ENCODE measurements around the gene TCEA2. TPM values are rescaled to one million over a fixed set of nuclear protein-coding genes. Genes with fewer than 3 reads are reported as not detected.

Gene TCEA2
- total and polyA plus RNA-seq, 9 of the 15 experiments (the other 6 are each of a cell fraction or from before 2014, with no cell fraction given) = 1.4 to 28.7 (median 5.4) TPM

- Histone ChIP-seq H3K4me3 (no peak overlapping the region), H3K27me3 (ENCODE audit: control insufficient read depth in 2 of 2, insufficient read depth in 2 of 2, low read length in 2 of 2) (no peaks in the 10 kb centered on the region), H3K4me2 (ENCODE audit: insufficient read depth, low read length) (no peak overlapping the region), H4K20me1 (replicated peaks; ENCODE audit: control insufficient read depth, insufficient read depth, low read length) (peaks cover 3% of the 10 kb centered on the region; the same call in 1 of the 2 replicates), H3K9me3 (replicated peaks; ENCODE audit: control insufficient read depth, insufficient read depth, low read depth, low read length) (no peaks in the 10 kb centered on the region), H3K79me2 (ENCODE audit: control insufficient read depth, insufficient read depth, low read length) (no peaks in the 10 kb centered on the region), H3K9me1 (ENCODE audit: control insufficient read depth, insufficient read depth, low read length) (no peaks in the 10 kb centered on the region), H2AFZ (ENCODE audit: low read depth, low read length) (no peak overlapping the region), H3K4me1 (replicated peaks in 1 of 2; ENCODE audit: control insufficient read depth in 2 of 2, insufficient read depth in 2 of 2, low read length in 2 of 2) (peaks cover 0 to 7% of the 10 kb centered on the region in 2 experiments; a peak in 1 of 5 replicates), H3K36me3 (ENCODE audit: control insufficient read depth, insufficient read depth, low read length) (peaks cover 89% of the 10 kb centered on the region; the same call in 2 of the 3 replicates), H3K9ac (ENCODE audit: insufficient read depth in 1 of 2, low read depth in 2 of 2, low read length in 2 of 2) (no peak overlapping the region), H3K27ac (ENCODE audit: extremely low read depth, low read depth, low read length) (no peak overlapping the region)
- intact Hi-C loops (cut with micrococcal nuclease) (no loop called here), in situ Hi-C loops (cut with MboI) (no loop called here)
- BruUV-seq (replicated peaks) = no TSS peak
- POLR2A ChIA-PET = no interaction called here
- CTCF ChIA-PET (ENCODE audit: low intra/inter-chr PET ratio) = no interaction called here
- FAIRE-seq (no peak), ATAC-seq (no peak), DNase-seq (ENCODE audit: extremely low read depth in 1 of 4, low spot score in 3 of 4) (no peak)
- WGBS (ENCODE audit: insufficient coverage, low coverage, missing lambda C conversion rate) = 89% methylated on average over 15 of the region's 15 CpGs
- TF ChIP-seq TRIM28 (IDR thresholded peaks at IDR 0.05) (no peak), SMAD2 (IDR thresholded peaks at IDR 0.05; ENCODE audit: low read depth, low read length) (no peak), JUNB (CRISPR knock-in tag; conservative IDR thresholded peaks at IDR 0.05) (no peak), ZHX1 (conservative IDR thresholded peaks at IDR 0.05; ENCODE audit: low read length) (no peak), UBTF (IDR thresholded peaks at IDR 0.05; ENCODE audit: borderline replicate concordance in 1 of 2, low read depth in 2 of 2, low read length in 2 of 2) (no peak), CREB5 (CRISPR knock-in tag; IDR thresholded peaks at IDR 0.05) (no peak), GABPB1 (CRISPR knock-in tag; IDR thresholded peaks at IDR 0.05) (no peak), NCOA2 (IDR thresholded peaks at IDR 0.05; ENCODE audit: partially characterized antibody in 2 of 2) (no peak), ARNT (IDR thresholded peaks at IDR 0.05) (no peak), LARP7 (IDR thresholded peaks at IDR 0.05) (no peak), ZNF561 (CRISPR knock-in tag; conservative IDR thresholded peaks at IDR 0.05) (no peak), ZNF354B (CRISPR knock-in tag; IDR thresholded peaks at IDR 0.05) (no peak), ZFP30 (CRISPR knock-in tag; IDR thresholded peaks at IDR 0.05; ENCODE audit: borderline replicate concordance) (no peak), PTBP1 (IDR thresholded peaks at IDR 0.05; ENCODE audit: low read depth, low read length) (no peak), ZNF384 (IDR thresholded peaks at IDR 0.05; ENCODE audit: low read depth, low read length) (no peak)
Measured at GRCh38 chr20:64023361-64024140, 39.4 kb upstream of the TCEA2 start.
